Measurements from ENCODE around the gene CNTFR.

- TF ChIP-seq SP1 (IDR thresholded peaks at IDR 0.05) = no peak
- no peak for TF ChIP-seq SUZ12 (IDR thresholded peaks at IDR 0.05)
- no peak for TF ChIP-seq FOXM1 (IDR thresholded peaks at IDR 0.05; ENCODE audit: borderline replicate concordance)
- TF ChIP-seq NFRKB (IDR thresholded peaks at IDR 0.05) = no peak
- no peak for TF ChIP-seq BHLHE40 (IDR thresholded peaks at IDR 0.05; ENCODE audit: borderline replicate concordance)
- no peak for TF ChIP-seq ARNT (IDR thresholded peaks at IDR 0.05)
Observed at GRCh38 chr9:34547960-34548611, 41.4 kb downstream of the CNTFR start.
